ENCODE results near the gene IL1RN. TPM values are rescaled to one million over a fixed set of nuclear protein-coding genes. Genes with fewer than 3 reads are reported as not detected.

IL1RN gene
- polyA plus RNA-seq, 1 experiment = not detected

DNA sequence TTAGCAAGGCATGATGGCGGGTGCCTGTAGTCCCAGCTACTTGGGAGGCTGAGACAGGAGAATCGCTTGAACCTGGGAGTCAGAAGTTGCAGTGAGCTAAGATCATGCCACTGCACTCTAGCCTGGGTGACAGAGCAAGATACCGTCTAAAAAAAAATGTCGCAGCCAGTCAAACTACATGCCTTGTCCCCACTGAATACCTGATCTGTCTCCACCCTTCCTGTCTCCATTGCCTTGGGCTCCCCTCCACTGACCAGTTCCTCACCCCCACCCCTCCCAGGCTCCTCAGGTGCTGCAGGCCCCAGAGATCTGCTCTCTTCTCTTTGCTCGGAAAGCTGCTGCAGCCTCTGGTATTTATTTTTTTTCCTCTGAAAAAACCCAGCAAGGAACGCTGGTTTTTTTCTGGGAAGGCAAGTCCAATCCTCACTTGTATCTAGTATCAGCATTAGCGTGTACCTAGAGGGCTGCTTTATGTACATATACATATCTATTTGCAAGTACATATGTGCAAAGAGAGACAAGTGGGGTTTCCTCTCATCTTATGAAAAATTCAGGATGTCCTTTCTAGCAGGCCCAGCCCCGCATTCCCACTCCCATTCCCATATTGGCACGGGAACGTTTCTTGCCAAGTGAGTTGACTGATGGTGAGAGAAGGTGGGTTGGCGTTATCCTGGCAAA, 50.8 kb downstream of the IL1RN start:
- no peak overlapping the region for H3K4me3 ChIP-seq (ENCODE audit: low read depth, low read length)
- TF ChIP-seq, protein P1, sequence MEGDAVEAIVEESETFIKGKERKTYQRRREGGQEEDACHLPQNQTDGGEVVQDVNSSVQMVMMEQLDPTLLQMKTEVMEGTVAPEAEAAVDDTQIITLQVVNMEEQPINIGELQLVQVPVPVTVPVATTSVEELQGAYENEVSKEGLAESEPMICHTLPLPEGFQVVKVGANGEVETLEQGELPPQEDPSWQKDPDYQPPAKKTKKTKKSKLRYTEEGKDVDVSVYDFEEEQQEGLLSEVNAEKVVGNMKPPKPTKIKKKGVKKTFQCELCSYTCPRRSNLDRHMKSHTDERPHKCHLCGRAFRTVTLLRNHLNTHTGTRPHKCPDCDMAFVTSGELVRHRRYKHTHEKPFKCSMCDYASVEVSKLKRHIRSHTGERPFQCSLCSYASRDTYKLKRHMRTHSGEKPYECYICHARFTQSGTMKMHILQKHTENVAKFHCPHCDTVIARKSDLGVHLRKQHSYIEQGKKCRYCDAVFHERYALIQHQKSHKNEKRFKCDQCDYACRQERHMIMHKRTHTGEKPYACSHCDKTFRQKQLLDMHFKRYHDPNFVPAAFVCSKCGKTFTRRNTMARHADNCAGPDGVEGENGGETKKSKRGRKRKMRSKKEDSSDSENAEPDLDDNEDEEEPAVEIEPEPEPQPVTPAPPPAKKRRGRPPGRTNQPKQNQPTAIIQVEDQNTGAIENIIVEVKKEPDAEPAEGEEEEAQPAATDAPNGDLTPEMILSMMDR (IDR thresholded peaks at IDR 0.05; ENCODE audit: insufficient read depth, low read depth, low read length) = no peak
- ChIA-PET POLR2A (no interaction called here), CTCF (no interaction called here)
- DNase-seq (ENCODE audit: low read depth) = no peak
- H3K27me3 ChIP-seq (ENCODE audit: control insufficient read depth, insufficient read depth, low read length) = no peaks in the 10 kb centered on the region
- no peaks in the 10 kb centered on the region for H3K36me3 ChIP-seq (ENCODE audit: control insufficient read depth, insufficient read depth, low read length)

DNA sequence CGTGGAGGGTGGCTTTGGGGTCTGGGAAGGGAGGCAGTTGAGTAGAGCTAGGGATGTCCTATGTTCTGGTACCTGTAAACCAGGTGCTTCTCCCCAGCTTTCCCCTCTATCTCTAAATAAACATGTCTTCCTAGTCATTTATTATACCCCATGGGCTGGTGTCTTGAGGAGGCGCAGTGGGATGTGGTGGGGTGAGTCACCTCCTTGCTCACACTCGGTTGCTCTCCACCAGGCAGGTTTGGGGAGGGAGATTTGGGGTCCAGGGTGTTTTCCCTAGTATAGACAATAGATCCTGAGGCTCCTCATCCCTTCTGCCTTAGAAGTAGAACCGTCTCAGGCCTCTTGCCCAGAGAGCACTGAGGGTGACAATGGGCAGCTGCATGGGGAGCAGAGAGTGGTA, 51.5 kb downstream of the IL1RN start:
- TF ChIP-seq, protein P1 (IDR thresholded peaks at IDR 0.05; ENCODE audit: insufficient read depth, low read depth, low read length) = no peak
- ChIA-PET POLR2A (no interaction called here), CTCF (interaction anchor here (2.8 kb wide), 1 partner anchor 20 kb away, joined by 13 read pairs; no protein-coding TSS in a partner anchor)
- Histone ChIP-seq H3K4me3 (ENCODE audit: low read depth, low read length) (no peak overlapping the region), H3K27me3 (ENCODE audit: control insufficient read depth, insufficient read depth, low read length) (no peaks in the 10 kb centered on the region), H3K36me3 (ENCODE audit: control insufficient read depth, insufficient read depth, low read length) (no peaks in the 10 kb centered on the region)
- DNase-seq (ENCODE audit: low read depth) = no peak

DNA sequence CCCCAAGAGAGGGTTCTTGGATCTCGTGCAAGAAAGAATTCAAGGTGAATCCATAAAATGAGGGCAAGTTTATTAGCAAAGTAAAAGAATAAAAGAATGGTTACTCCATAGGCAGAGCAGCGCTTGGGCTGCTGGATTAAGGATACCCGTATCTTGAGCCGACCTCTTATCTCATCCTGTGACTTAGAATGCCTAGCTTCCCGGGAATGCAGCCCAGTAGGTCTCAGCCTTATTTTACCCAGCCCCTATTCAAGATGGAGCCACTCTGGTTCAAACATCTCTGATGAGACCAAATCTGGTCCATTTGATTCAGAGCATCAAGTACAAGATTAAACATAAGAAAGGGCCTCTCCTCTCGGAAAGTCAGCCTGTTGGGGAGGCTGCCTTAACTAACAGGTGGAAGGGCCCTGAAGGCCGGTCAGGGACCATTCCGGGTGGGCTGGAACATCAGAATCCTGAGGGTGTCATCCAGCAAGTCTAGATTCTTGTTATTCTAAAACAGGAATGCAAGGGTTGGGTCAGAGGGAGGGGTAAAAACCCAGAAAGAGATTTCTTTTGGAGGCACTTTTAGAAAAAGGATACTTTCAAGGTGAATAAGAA, 52.1 kb downstream of the IL1RN start:
- CTCF ChIA-PET = interaction anchor here (0.9 to 4.8 kb wide), 5 partner anchors 12 to 211 kb away, joined by 3 to 19 read pairs (median 5); no protein-coding TSS in a partner anchor
- Histone ChIP-seq H3K27me3 (ENCODE audit: control insufficient read depth, insufficient read depth, low read length) (no peaks in the 10 kb centered on the region), H3K36me3 (ENCODE audit: control insufficient read depth, insufficient read depth, low read length) (no peaks in the 10 kb centered on the region), H3K4me3 (ENCODE audit: low read depth, low read length) (no peak overlapping the region)
- TF ChIP-seq, protein P1 (IDR thresholded peaks at IDR 0.05; ENCODE audit: insufficient read depth, low read depth, low read length) = no peak
- POLR2A ChIA-PET = no interaction called here
- DNase-seq (ENCODE audit: low read depth) = no peak

DNA sequence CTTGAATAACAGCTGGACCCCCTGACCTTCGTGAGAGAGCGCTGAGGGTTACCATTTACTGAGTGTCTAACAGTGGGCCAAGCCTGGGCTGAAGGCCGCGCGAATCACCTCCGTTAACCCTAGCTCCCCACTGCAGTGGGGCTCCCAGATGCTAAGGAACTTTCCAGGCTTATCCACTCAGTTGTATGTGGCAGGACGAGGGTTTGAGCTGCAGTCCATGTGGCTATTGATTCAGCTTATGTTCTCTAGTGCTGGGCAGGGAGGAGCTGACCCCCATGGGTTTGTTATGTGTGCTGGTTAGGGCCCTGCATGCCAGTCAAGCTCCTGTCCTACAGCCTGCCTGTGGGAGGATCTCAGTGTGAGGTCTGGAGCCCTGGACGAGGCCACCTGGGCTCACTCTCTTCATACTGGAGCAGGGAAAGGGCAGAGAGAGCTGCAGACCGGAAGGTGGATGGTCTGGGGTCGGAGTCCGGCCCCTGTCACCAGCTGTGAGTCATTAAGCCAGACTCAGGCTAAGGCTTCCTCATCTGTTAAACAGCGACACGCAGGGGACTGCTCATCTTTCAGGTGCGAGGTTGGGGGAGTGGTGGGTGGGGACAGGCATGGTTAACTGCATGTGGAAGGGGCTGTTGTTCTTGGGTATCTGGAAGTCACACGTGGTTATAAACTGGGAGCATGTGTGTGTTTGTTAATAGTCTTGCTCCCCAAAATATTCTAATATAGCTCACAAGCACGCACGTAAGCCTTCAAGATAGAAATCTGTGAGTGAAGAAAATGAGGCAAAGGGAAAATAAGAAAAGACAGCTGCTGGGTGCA, 52.9 kb downstream of the IL1RN start:
- CTCF ChIA-PET = interaction anchor here (0.9 to 4.8 kb wide), 5 partner anchors 13 to 210 kb away, joined by 3 to 19 read pairs (median 5); no protein-coding TSS in a partner anchor
- DNase-seq (ENCODE audit: low read depth) = no peak
- Histone ChIP-seq H3K27me3 (ENCODE audit: control insufficient read depth, insufficient read depth, low read length) (no peaks in the 10 kb centered on the region), H3K36me3 (ENCODE audit: control insufficient read depth, insufficient read depth, low read length) (no peaks in the 10 kb centered on the region), H3K4me3 (ENCODE audit: low read depth, low read length) (no peak overlapping the region)
- TF ChIP-seq, protein P1 (IDR thresholded peaks at IDR 0.05; ENCODE audit: insufficient read depth, low read depth, low read length) = no peak
- POLR2A ChIA-PET = no interaction called here

All from BJ (cell line).